ENCODE data around the gene CAMSAP1.

Gene CAMSAP1

DNA sequence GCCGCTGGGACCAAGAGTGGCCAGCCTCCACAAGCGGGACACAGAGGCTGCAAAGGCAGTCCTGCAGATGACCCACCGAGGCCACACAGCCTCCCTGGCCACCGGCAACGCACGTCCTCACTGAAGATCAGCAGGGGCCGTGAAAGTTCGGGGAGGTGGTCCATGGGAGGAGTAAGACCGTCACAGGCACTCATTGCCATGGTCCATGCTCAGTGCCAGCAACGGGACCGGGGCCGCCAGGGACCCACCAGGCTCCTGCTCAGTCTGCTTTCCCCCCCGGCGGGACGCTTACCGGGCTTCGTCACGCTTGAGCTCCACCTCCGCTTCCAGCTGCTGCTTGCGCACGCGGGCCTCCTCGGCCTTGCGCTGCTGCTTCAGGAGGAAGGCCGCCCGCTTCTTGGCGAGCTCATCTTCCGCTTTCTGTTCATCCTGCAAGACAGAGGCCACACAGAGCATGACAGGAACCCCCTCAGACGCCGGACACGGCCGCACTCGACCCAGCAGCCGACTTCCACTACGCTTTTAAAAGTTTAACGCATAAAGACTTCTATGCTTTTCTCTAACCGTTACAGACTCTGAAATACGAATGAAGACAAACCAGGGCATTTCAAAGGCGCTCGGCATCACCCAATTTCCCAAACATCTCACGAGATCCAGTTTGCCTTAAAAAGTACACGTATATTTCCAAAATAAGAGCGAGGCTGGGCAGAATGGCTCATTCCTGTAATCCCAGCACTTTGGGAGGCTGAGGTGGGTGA lies 88.4 kb downstream of the CAMSAP1 start:
- no peak overlapping the region for H2AK5ac ChIP-seq (ENCODE audit: low read length, severe bottlenecking)
- H2BK120ac ChIP-seq (ENCODE audit: low read depth, low read length) = no peak overlapping the region
- H3K4ac ChIP-seq (ENCODE audit: low read depth in 1 of 2, low read length in 2 of 2) = no peak overlapping the region
- H3K4me1 ChIP-seq (ENCODE audit: control insufficient read depth, insufficient read depth, low read depth, low read length) = peaks cover 2% of the 10 kb centered on the region
- no peak overlapping the region for H3K14ac ChIP-seq (ENCODE audit: low read length in 2 of 2)
- H2AFZ ChIP-seq (ENCODE audit: low read depth, low read length) = no peak overlapping the region
- H3K4me2 ChIP-seq (ENCODE audit: low read length, poor library complexity, severe bottlenecking) = no peak overlapping the region
- no peak overlapping the region for H2BK5ac ChIP-seq (ENCODE audit: low read depth, low read length, poor library complexity, severe bottlenecking)
- WGBS = 98% methylated on average over 43 of the region's 43 CpGs
- H3K23ac ChIP-seq (ENCODE audit: low read length in 2 of 2) = no peak overlapping the region
- peaks cover 84 to 92% of the 10 kb centered on the region in 2 experiments for H3K36me3 ChIP-seq (ENCODE audit: control insufficient read depth in 1 of 2, insufficient read depth in 2 of 2, low read depth in 1 of 2, low read length in 2 of 2)
- no peak overlapping the region for H4K91ac ChIP-seq (ENCODE audit: low read length)
- H4K8ac ChIP-seq (ENCODE audit: low read length) = no peak overlapping the region
- no peak overlapping the region for H2BK12ac ChIP-seq (ENCODE audit: low read length in 2 of 2)
- no peak overlapping the region for H3K18ac ChIP-seq (ENCODE audit: low read depth in 1 of 2, low read length in 2 of 2)
- no peak for DNase-seq
- no peak overlapping the region for H3K9ac ChIP-seq (ENCODE audit: low read length)
- peaks cover 46% of the 10 kb centered on the region for H3K79me1 ChIP-seq (replicated peaks; ENCODE audit: low read length, poor library complexity, severe bottlenecking)
- H3K27me3 ChIP-seq (ENCODE audit: control insufficient read depth in 1 of 2, insufficient read depth in 1 of 2, low read length in 2 of 2) = no peaks in the 10 kb centered on the region
- no peak overlapping the region for H3K27ac ChIP-seq (ENCODE audit: low read length, poor library complexity, severe bottlenecking)
- H3K4me3 ChIP-seq (ENCODE audit: insufficient read depth in 1 of 2, low read depth in 1 of 2, low read length in 2 of 2) = no peak overlapping the region
- no peaks in the 10 kb centered on the region for H3K9me3 ChIP-seq (ENCODE audit: control insufficient read depth, low read length)
- no peak overlapping the region for H2BK15ac ChIP-seq (ENCODE audit: low read depth, poor library complexity, severe bottlenecking)

- peaks cover 87 to 91% of the 10 kb centered on the region in 2 experiments for H3K36me3 ChIP-seq (ENCODE audit: control insufficient read depth in 1 of 2, insufficient read depth in 2 of 2, low read depth in 1 of 2, low read length in 2 of 2)
- no peak overlapping the region for H2BK12ac ChIP-seq (ENCODE audit: low read length in 2 of 2)
- H2AK5ac ChIP-seq (ENCODE audit: low read length, severe bottlenecking) = no peak overlapping the region
- H3K18ac ChIP-seq (ENCODE audit: low read depth in 1 of 2, low read length in 2 of 2) = no peak overlapping the region
- peaks cover 49% of the 10 kb centered on the region for H3K79me1 ChIP-seq (replicated peaks; ENCODE audit: low read length, poor library complexity, severe bottlenecking)
- no peak overlapping the region for H2BK5ac ChIP-seq (ENCODE audit: low read depth, low read length, poor library complexity, severe bottlenecking)
- H3K23ac ChIP-seq (ENCODE audit: low read length in 2 of 2) = no peak overlapping the region
- H3K27ac ChIP-seq (ENCODE audit: low read length, poor library complexity, severe bottlenecking) = no peak overlapping the region
- H3K4me3 ChIP-seq (ENCODE audit: insufficient read depth in 1 of 2, low read depth in 1 of 2, low read length in 2 of 2) = no peak overlapping the region
- H3K4me2 ChIP-seq (ENCODE audit: low read length, poor library complexity, severe bottlenecking) = no peak overlapping the region
- H3K9ac ChIP-seq (ENCODE audit: low read length) = no peak overlapping the region
- H3K27me3 ChIP-seq (ENCODE audit: control insufficient read depth in 1 of 2, insufficient read depth in 1 of 2, low read length in 2 of 2) = no peaks in the 10 kb centered on the region
- WGBS = 97% methylated on average over 66 of the region's 66 CpGs
- H2BK15ac ChIP-seq (ENCODE audit: low read depth, poor library complexity, severe bottlenecking) = no peak overlapping the region
- H2BK120ac ChIP-seq (ENCODE audit: low read depth, low read length) = no peak overlapping the region
- no peaks in the 10 kb centered on the region for H3K9me3 ChIP-seq (ENCODE audit: control insufficient read depth, low read length)
- H4K8ac ChIP-seq (ENCODE audit: low read length) = no peak overlapping the region
- no peak overlapping the region for H4K91ac ChIP-seq (ENCODE audit: low read length)
- no peak overlapping the region for H3K14ac ChIP-seq (ENCODE audit: low read length in 2 of 2)
- H2AFZ ChIP-seq (ENCODE audit: low read depth, low read length) = no peak overlapping the region
- no peak for DNase-seq
- H3K4me1 ChIP-seq (ENCODE audit: control insufficient read depth, insufficient read depth, low read depth, low read length) = peaks cover 2% of the 10 kb centered on the region
- H3K4ac ChIP-seq (ENCODE audit: low read depth in 1 of 2, low read length in 2 of 2) = no peak overlapping the region
Measured at GRCh38 chr9:135817951-135818717, 89.2 kb downstream of the CAMSAP1 start.

GRCh38 chr9:135816651-135816970 lies 90.7 kb downstream of the CAMSAP1 start:
- no peak overlapping the region for H3K4ac ChIP-seq (ENCODE audit: low read depth in 1 of 2, low read length in 2 of 2)
- H3K36me3 ChIP-seq (ENCODE audit: control insufficient read depth in 1 of 2, insufficient read depth in 2 of 2, low read depth in 1 of 2, low read length in 2 of 2) = peaks cover 80 to 88% of the 10 kb centered on the region in 2 experiments
- no peaks in the 10 kb centered on the region for H3K9me3 ChIP-seq (ENCODE audit: control insufficient read depth, low read length)
- DNase-seq = no peak
- peaks cover 44% of the 10 kb centered on the region for H3K79me1 ChIP-seq (replicated peaks; ENCODE audit: low read length, poor library complexity, severe bottlenecking)
- no peak overlapping the region for H2BK120ac ChIP-seq (ENCODE audit: low read depth, low read length)
- H2AFZ ChIP-seq (ENCODE audit: low read depth, low read length) = no peak overlapping the region
- H4K91ac ChIP-seq (ENCODE audit: low read length) = no peak overlapping the region
- no peak overlapping the region for H2BK12ac ChIP-seq (ENCODE audit: low read length in 2 of 2)
- peaks cover 2% of the 10 kb centered on the region for H3K4me1 ChIP-seq (ENCODE audit: control insufficient read depth, insufficient read depth, low read depth, low read length)
- no peak overlapping the region for H3K23ac ChIP-seq (ENCODE audit: low read length in 2 of 2)
- H3K18ac ChIP-seq (ENCODE audit: low read depth in 1 of 2, low read length in 2 of 2) = no peak overlapping the region
- H2BK15ac ChIP-seq (ENCODE audit: low read depth, poor library complexity, severe bottlenecking) = no peak overlapping the region
- H3K4me2 ChIP-seq (ENCODE audit: low read length, poor library complexity, severe bottlenecking) = no peak overlapping the region
- WGBS = 96% methylated on average over 12 of the region's 12 CpGs
- H2BK5ac ChIP-seq (ENCODE audit: low read depth, low read length, poor library complexity, severe bottlenecking) = no peak overlapping the region
- H3K4me3 ChIP-seq (ENCODE audit: insufficient read depth in 1 of 2, low read depth in 1 of 2, low read length in 2 of 2) = no peak overlapping the region
- no peak overlapping the region for H3K27ac ChIP-seq (ENCODE audit: low read length, poor library complexity, severe bottlenecking)
- H3K9ac ChIP-seq (ENCODE audit: low read length) = no peak overlapping the region
- no peak overlapping the region for H2AK5ac ChIP-seq (ENCODE audit: low read length, severe bottlenecking)
- H4K8ac ChIP-seq (ENCODE audit: low read length) = no peak overlapping the region
- H3K27me3 ChIP-seq (ENCODE audit: control insufficient read depth in 1 of 2, insufficient read depth in 1 of 2, low read length in 2 of 2) = no peaks in the 10 kb centered on the region
- no peak overlapping the region for H3K14ac ChIP-seq (ENCODE audit: low read length in 2 of 2)

- Histone ChIP-seq H3K4me3 (ENCODE audit: insufficient read depth in 1 of 2, low read depth in 1 of 2, low read length in 2 of 2) (no peak overlapping the region), H3K23ac (ENCODE audit: low read length in 2 of 2) (no peak overlapping the region), H3K4me2 (ENCODE audit: low read length, poor library complexity, severe bottlenecking) (no peak overlapping the region), H3K4ac (ENCODE audit: low read depth in 1 of 2, low read length in 2 of 2) (no peak overlapping the region), H3K27ac (ENCODE audit: low read length, poor library complexity, severe bottlenecking) (no peak overlapping the region), H2AFZ (ENCODE audit: low read depth, low read length) (no peak overlapping the region), H2BK5ac (ENCODE audit: low read depth, low read length, poor library complexity, severe bottlenecking) (no peak overlapping the region), H3K4me1 (ENCODE audit: control insufficient read depth, insufficient read depth, low read depth, low read length) (peaks cover 2% of the 10 kb centered on the region), H4K8ac (ENCODE audit: low read length) (no peak overlapping the region), H2BK12ac (ENCODE audit: low read length in 2 of 2) (no peak overlapping the region), H4K91ac (ENCODE audit: low read length) (no peak overlapping the region), H2AK5ac (ENCODE audit: low read length, severe bottlenecking) (no peak overlapping the region), H3K36me3 (ENCODE audit: control insufficient read depth in 1 of 2, insufficient read depth in 2 of 2, low read depth in 1 of 2, low read length in 2 of 2) (peaks cover 80 to 88% of the 10 kb centered on the region in 2 experiments), H2BK120ac (ENCODE audit: low read depth, low read length) (no peak overlapping the region), H3K9ac (ENCODE audit: low read length) (no peak overlapping the region), H3K18ac (ENCODE audit: low read depth in 1 of 2, low read length in 2 of 2) (no peak overlapping the region), H2BK15ac (ENCODE audit: low read depth, poor library complexity, severe bottlenecking) (no peak overlapping the region), H3K9me3 (ENCODE audit: control insufficient read depth, low read length) (no peaks in the 10 kb centered on the region), H3K79me1 (replicated peaks; ENCODE audit: low read length, poor library complexity, severe bottlenecking) (peaks cover 40% of the 10 kb centered on the region), H3K14ac (ENCODE audit: low read length in 2 of 2) (no peak overlapping the region), H3K27me3 (ENCODE audit: control insufficient read depth in 1 of 2, insufficient read depth in 1 of 2, low read length in 2 of 2) (no peaks in the 10 kb centered on the region)
- 94% methylated on average over 25 of the region's 28 CpGs for WGBS
- no peak for DNase-seq
Measured at GRCh38 chr9:135815830-135816650, 91.3 kb downstream of the CAMSAP1 start.
